Keratinocyte (primary cell): ENCODE measurements around the gene H19.

ENCODE experiments used
- EZH2 ChIP-seq: IDR thresholded peaks from one replicate; pipeline ENCODE4 v1.6.1; 2012; ENCODE audit warnings: inconsistent platforms, mild to moderate bottlenecking, low read length, moderate library complexity
- TF ChIP-seq, protein P1 (sequence below), 3 experiments: IDR thresholded peaks in 1 of 3; conservative IDR thresholded peaks in 1 of 3; optimal IDR thresholded peaks in 1 of 3; 2 replicates in 2 of 3; 3 replicates in 1 of 3; pipeline versions ENCODE3 to v1.5.1; 2011; ENCODE audit warnings: low read length in 3 of 3, mild to moderate bottlenecking in 3 of 3, moderate library complexity in 2 of 3, control low read depth in 1 of 3, inconsistent platforms in 1 of 3; ENCODE audit not compliant: insufficient read depth in 2 of 3; ENCODE audit errors: extremely low read depth in 1 of 3

DNA sequence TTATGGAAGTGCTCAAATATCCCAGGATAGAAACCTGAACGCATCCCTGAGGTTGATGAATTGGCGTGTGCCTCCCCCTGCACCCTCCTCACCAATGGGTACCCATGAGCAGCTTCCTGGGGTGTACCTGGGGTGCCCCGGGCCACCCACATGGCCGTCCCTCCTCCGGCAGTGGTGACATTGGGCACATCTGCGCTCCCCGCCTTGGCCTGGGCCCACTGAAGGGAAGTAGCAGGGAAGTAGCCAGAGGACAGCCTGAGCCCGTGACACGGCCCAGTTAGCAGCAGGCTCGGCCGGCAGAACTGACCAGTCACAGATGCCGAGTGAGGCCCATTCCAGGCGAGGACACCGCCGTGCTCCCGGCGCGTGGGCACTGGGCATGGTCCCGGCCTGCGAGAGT is 33.8 kb downstream of the H19 start:
- TF ChIP-seq, protein P1, sequence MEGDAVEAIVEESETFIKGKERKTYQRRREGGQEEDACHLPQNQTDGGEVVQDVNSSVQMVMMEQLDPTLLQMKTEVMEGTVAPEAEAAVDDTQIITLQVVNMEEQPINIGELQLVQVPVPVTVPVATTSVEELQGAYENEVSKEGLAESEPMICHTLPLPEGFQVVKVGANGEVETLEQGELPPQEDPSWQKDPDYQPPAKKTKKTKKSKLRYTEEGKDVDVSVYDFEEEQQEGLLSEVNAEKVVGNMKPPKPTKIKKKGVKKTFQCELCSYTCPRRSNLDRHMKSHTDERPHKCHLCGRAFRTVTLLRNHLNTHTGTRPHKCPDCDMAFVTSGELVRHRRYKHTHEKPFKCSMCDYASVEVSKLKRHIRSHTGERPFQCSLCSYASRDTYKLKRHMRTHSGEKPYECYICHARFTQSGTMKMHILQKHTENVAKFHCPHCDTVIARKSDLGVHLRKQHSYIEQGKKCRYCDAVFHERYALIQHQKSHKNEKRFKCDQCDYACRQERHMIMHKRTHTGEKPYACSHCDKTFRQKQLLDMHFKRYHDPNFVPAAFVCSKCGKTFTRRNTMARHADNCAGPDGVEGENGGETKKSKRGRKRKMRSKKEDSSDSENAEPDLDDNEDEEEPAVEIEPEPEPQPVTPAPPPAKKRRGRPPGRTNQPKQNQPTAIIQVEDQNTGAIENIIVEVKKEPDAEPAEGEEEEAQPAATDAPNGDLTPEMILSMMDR (optimal IDR thresholded peaks at IDR 0.05 in 1 of 3, IDR thresholded peaks at IDR 0.05 in 1 of 3, conservative IDR thresholded peaks at IDR 0.05 in 1 of 3; ENCODE audit: extremely low read depth in 1 of 3, insufficient read depth in 2 of 3, low read length in 3 of 3): no peak
- TF ChIP-seq EZH2: no peak
